ENCODE data around the gene ZBTB7C.

GRCh38 chr18:48027401-48027963, 381.7 kb downstream of the ZBTB7C start:
- no peak for TF ChIP-seq ZFP3 (tag by site-specific recombination; IDR thresholded peaks at IDR 0.05; ENCODE audit: low read depth)
- TF ChIP-seq CTCF (tag by site-specific recombination; IDR thresholded peaks at IDR 0.05), result no peak
- TF ChIP-seq ZNF639 (tag by site-specific recombination; IDR thresholded peaks at IDR 0.05), result no peak
